GM12873 (cell line): ENCODE data around the gene CLNK.

Experiments used
- TF ChIP-seq, protein P1 (sequence below): IDR thresholded peaks from 2 replicates; pipeline ENCODE4 v1.5.1; 2012; ENCODE audit warnings: low read depth, mild to moderate bottlenecking, moderate library complexity, low read length, control low read depth; ENCODE audit not compliant: insufficient read depth; ENCODE audit errors: missing control alignments

Gene CLNK

DNA sequence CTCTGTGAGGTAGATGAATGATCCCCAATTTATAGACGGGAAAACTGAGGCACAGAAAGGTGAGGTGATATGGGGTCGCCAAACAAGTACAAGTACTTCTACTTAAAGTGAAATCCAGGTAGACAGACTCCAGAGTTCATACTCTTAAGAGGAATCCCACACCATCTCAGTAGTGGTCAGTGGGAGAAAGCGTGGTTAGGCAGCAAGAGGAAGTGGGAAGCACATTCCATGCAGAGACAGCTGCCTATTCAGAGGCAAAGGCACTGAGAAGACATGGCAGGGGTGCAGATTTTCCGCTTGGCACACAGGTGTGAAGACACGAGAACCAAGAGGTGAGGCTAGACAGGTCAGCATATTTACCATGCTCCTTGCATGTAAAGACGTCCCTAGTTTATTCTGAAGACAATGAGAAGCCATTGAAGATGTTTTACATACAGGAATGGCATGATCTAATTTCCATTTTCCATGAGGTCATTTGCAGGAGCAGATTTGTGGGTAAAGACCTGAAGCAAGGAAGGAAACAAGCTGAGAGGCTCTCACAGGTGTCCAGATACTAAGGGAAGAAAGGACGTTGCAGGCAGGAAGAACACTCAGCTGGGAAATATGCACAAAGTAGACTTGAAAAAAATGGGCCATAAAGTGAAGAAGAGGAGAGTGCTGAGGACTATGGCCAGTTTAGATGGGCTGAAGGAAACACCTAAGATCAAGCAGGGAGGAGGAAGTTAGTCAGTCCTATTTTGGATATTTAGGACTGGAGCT, 17.3 kb upstream of the CLNK start:
- TF ChIP-seq, protein P1, sequence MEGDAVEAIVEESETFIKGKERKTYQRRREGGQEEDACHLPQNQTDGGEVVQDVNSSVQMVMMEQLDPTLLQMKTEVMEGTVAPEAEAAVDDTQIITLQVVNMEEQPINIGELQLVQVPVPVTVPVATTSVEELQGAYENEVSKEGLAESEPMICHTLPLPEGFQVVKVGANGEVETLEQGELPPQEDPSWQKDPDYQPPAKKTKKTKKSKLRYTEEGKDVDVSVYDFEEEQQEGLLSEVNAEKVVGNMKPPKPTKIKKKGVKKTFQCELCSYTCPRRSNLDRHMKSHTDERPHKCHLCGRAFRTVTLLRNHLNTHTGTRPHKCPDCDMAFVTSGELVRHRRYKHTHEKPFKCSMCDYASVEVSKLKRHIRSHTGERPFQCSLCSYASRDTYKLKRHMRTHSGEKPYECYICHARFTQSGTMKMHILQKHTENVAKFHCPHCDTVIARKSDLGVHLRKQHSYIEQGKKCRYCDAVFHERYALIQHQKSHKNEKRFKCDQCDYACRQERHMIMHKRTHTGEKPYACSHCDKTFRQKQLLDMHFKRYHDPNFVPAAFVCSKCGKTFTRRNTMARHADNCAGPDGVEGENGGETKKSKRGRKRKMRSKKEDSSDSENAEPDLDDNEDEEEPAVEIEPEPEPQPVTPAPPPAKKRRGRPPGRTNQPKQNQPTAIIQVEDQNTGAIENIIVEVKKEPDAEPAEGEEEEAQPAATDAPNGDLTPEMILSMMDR, result no peak

DNA sequence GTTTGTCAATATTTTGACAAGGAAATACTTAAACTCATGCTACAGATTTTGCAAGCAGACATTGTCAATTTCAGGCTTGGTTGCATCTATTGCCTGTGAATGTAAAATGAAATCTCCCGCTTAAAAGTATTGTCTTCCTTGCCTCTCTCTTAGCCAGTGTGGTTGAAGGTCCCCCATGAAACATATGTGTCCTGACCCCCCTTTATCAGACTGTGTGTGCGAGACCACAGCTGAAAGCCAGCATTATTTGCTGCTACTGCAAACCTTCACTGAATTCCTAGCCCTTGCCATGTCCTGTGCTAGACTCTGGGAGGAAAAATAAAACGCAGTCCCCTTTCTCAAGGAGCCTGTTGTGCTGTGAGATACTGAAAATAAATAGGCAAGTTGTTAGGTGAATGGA, 16.6 kb upstream of the CLNK start:
- TF ChIP-seq, protein P1, result no peak

DNA sequence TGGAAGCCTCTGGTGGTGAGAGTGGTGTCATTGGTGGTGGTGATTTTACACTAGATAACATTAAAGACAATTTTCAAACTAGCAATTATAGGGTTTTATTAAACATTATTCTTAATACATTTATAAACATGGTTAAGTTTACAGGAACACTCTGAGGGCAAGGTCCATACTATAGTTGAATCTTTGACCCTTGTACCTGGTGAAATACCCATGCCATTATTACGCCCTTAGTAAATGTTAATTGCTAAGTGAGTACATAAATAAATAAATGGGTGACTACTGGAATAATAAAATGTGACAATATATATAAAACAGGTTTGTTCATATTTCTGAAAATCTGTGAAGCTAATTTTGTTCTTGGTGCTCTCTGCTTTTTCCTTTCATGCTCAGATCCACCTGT, 13.6 kb upstream of the CLNK start:
- TF ChIP-seq, protein P1, result no peak

DNA sequence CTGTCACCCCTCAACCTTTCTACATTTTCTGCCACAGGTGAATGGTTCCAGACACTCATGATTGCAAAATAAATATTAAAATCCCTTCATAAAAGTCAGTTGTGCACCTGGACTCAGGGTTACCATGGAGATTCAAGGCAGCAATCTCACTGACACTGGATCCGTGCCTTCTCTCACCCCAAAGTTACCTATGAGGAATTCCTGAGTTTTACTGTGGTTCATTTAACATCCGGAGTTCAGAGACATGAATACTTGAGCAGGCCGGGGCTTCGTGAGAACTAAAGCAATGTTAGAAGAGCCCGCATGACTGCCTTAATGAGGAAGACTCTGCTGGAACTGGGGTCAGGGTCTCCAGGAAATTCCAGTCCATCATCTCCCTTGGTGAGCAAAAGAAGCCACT, 12.5 kb upstream of the CLNK start:
- TF ChIP-seq, protein P1, result no peak

DNA sequence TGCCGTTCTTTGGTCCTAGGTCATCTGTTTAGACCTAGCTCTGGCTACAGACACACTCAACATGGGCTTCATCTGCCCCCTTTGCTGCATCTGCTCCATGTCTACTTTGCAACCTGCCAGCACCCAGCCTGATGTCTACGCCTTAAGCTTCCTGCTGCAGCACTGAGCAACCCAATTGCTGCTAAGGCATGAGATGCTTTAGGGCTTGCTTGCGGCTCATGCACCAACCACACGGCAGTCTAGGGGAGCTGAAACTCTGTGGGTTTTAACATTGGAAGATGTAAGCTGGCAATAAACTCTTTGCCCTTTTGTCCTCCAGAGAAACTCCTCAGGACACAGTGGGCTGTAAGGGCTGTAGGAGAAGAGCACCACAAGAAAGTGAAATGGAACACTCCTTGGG, 11.7 kb upstream of the CLNK start:
- TF ChIP-seq, protein P1, result no peak

DNA sequence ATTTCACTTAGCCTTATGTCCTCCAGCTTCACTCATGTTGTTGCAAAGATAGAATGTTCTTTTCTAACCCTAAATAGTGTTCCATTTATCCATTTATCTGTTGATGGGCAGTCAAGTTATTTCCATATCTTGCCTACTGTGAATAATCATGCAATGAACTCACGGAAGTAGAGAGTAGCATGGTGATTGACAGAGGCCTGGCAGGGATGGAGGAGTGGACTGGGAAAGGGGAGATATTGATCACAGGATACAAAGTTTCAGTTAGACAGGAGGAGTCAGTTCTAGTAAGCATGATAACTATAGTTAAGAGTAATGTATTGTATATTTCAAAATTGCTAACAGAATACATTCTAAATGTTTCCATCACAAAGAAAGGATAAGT, 10.3 kb upstream of the CLNK start:
- TF ChIP-seq, protein P1, result no peak

DNA sequence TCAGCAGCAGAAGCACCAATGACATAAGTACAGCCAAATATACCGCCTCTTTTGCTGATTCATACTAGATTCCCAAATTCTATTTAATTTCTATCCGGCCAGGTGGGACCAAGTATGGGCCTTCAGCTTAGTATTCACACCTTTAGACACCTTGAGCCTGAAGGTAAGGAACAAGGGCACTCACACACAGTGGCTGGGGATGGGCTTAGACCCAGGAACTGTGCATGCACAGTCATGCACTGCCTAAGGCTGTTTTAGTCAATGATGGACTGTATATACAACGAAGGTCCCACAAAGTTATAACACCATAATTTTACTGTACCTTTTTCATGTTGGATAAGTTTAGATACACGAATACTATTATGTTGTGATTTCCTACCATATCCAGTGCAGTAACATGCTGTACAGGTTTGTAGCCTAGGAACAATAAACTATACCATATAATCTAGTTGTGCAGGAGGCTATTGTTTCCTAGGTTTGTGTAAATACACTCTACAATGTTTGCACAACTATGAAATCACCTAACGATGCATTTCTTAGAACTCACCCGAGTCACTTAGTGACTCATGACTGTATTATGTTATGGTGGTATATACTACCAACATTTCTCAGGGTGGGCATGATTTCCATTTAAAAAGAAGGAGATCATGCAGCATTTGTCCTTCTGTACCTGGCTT, 9.7 kb upstream of the CLNK start:
- TF ChIP-seq, protein P1, result no peak
